Measurements from ENCODE around the gene MAP3K7. TPM values are rescaled to one million over a fixed set of nuclear protein-coding genes. Genes with fewer than 3 reads are reported as not detected.

The MAP3K7 gene
- total RNA-seq, 2 donors from 2014 or later = 40.1 to 50.9 TPM

- no peak for DNase-seq
- Mint-ChIP-seq H3K4me1 (no peaks in the 10 kb centered on the region), H3K9me3 (no peaks in the 10 kb centered on the region), H3K4me3 (no peak overlapping the region), H3K27me3 (ENCODE audit: insufficient read depth) (no peaks in the 10 kb centered on the region), H3K27ac (no peak overlapping the region), H3K36me3 (ENCODE audit: low read depth) (peaks cover 27% of the 10 kb centered on the region)
- H3K27me3 ChIP-seq (ENCODE audit: control insufficient read depth, insufficient read depth, low read length, poor library complexity, severe bottlenecking) = no peaks in the 10 kb centered on the region
- no peak overlapping the region for H3K4me3 ChIP-seq (ENCODE audit: low read length)
- no peak overlapping the region for H3K27ac ChIP-seq (ENCODE audit: low read depth, low read length)
- H3K4me1 ChIP-seq (ENCODE audit: control insufficient read depth, insufficient read depth, low read length) = no peaks in the 10 kb centered on the region
- H3K9ac ChIP-seq (ENCODE audit: extremely low read depth, low read length, poor library complexity, severe bottlenecking) = no peak overlapping the region
- 78 to 96% methylated on average over 2 to 3 of the region's 3 CpGs for WGBS, 2 experiments (ENCODE audit: insufficient coverage in 1 of 2, insufficient read length in 1 of 2)
- no peaks in the 10 kb centered on the region for H3K9me3 ChIP-seq (ENCODE audit: control insufficient read depth, low read length)
- TF ChIP-seq CTCF (conservative IDR thresholded peaks at IDR 0.05) = no peak
- H3K36me3 ChIP-seq (ENCODE audit: control insufficient read depth, insufficient read depth, low read length) = peaks cover 73% of the 10 kb centered on the region
Measured at GRCh38 chr6:90514496-90514895, 72.4 kb downstream of the MAP3K7 start.

- TF ChIP-seq CTCF (conservative IDR thresholded peaks at IDR 0.05) = peak; percentile 71
- H3K27ac Mint-ChIP-seq = no peak overlapping the region
- H3K36me3 Mint-ChIP-seq (ENCODE audit: low read depth) = peaks cover 5% of the 10 kb centered on the region
- H3K27ac ChIP-seq (ENCODE audit: low read depth, low read length) = no peak overlapping the region
- no peaks in the 10 kb centered on the region for H3K4me1 ChIP-seq (ENCODE audit: control insufficient read depth, insufficient read depth, low read length)
- peaks cover 2% of the 10 kb centered on the region for H3K27me3 Mint-ChIP-seq (ENCODE audit: insufficient read depth)
- H3K4me3 Mint-ChIP-seq = no peak overlapping the region
- DNase-seq = peak; percentile 75
- H3K4me1 Mint-ChIP-seq = no peaks in the 10 kb centered on the region
- H3K36me3 ChIP-seq (ENCODE audit: control insufficient read depth, insufficient read depth, low read length) = peaks cover 21% of the 10 kb centered on the region
- H3K9me3 Mint-ChIP-seq = no peaks in the 10 kb centered on the region
- H3K27me3 ChIP-seq (ENCODE audit: control insufficient read depth, insufficient read depth, low read length, poor library complexity, severe bottlenecking) = no peaks in the 10 kb centered on the region
- no peak overlapping the region for H3K4me3 ChIP-seq (ENCODE audit: low read length)
- H3K9me3 ChIP-seq (ENCODE audit: control insufficient read depth, low read length) = no peaks in the 10 kb centered on the region
- no peak overlapping the region for H3K9ac ChIP-seq (ENCODE audit: extremely low read depth, low read length, poor library complexity, severe bottlenecking)
- 70 to 100% methylated on average over 1 to 5 of the region's 5 CpGs for WGBS, 2 experiments (ENCODE audit: insufficient coverage in 1 of 2, insufficient read length in 1 of 2)
Measured at GRCh38 chr6:90508753-90509152, 78.1 kb downstream of the MAP3K7 start.

GRCh38 chr6:90502866-90503407 is 83.9 kb downstream of the MAP3K7 start:
- Histone ChIP-seq H3K27me3 (ENCODE audit: control insufficient read depth, insufficient read depth, low read length, poor library complexity, severe bottlenecking) (no peaks in the 10 kb centered on the region), H3K36me3 (ENCODE audit: control insufficient read depth, insufficient read depth, low read length) (no peaks in the 10 kb centered on the region), H3K9ac (ENCODE audit: extremely low read depth, low read length, poor library complexity, severe bottlenecking) (no peak overlapping the region), H3K9me3 (ENCODE audit: control insufficient read depth, low read length) (no peaks in the 10 kb centered on the region), H3K4me1 (ENCODE audit: control insufficient read depth, insufficient read depth, low read length) (no peaks in the 10 kb centered on the region), H3K27ac (ENCODE audit: low read depth, low read length) (no peak overlapping the region), H3K4me3 (ENCODE audit: low read length) (no peak overlapping the region)
- WGBS, 2 experiments (ENCODE audit: insufficient coverage in 1 of 2, insufficient read length in 1 of 2) = 79 to 81% methylated on average over 3 of the region's 3 CpGs
- no peak for TF ChIP-seq CTCF (conservative IDR thresholded peaks at IDR 0.05)
- H3K27ac Mint-ChIP-seq = peak overlapping the region; percentile 92
- H3K27me3 Mint-ChIP-seq (ENCODE audit: insufficient read depth) = peaks cover 2% of the 10 kb centered on the region
- H3K4me3 Mint-ChIP-seq = no peak overlapping the region
- peak; percentile 63 for DNase-seq
- H3K4me1 Mint-ChIP-seq = peaks cover 11% of the 10 kb centered on the region
- no peaks in the 10 kb centered on the region for H3K36me3 Mint-ChIP-seq (ENCODE audit: low read depth)
- H3K9me3 Mint-ChIP-seq = no peaks in the 10 kb centered on the region

All from endodermal cell (in vitro differentiated cells).